Gastrocnemius medialis (tissue), 4 donors: Measurements from ENCODE around the gene DIO3.

Source experiments
- CTCF ChIP-seq, 5 experiments: fragments of 450-650 bp in 3 of 5; fragments of 200-600 bp in 2 of 5; sonication (generic) in 2 of 5; IDR thresholded peaks in 4 of 5; conservative IDR thresholded peaks in 1 of 5; 1 replicate in 4 of 5; 2 replicates in 1 of 5; pipeline ENCODE4 v1.5.1; 2016 to 2019; ENCODE audit warnings: antibody characterized with exemption in 5 of 5, mild to moderate bottlenecking in 3 of 5, moderate library complexity in 3 of 5
- POLR2A ChIP-seq, 2 donors: fragments of 450-650 bp; IDR thresholded peaks; one replicate each; pipeline ENCODE4 v1.6.1; 2017; ENCODE audit warnings: antibody characterized with exemption in 2 of 2, mild to moderate bottlenecking in 2 of 2, moderate library complexity in 2 of 2

DNA sequence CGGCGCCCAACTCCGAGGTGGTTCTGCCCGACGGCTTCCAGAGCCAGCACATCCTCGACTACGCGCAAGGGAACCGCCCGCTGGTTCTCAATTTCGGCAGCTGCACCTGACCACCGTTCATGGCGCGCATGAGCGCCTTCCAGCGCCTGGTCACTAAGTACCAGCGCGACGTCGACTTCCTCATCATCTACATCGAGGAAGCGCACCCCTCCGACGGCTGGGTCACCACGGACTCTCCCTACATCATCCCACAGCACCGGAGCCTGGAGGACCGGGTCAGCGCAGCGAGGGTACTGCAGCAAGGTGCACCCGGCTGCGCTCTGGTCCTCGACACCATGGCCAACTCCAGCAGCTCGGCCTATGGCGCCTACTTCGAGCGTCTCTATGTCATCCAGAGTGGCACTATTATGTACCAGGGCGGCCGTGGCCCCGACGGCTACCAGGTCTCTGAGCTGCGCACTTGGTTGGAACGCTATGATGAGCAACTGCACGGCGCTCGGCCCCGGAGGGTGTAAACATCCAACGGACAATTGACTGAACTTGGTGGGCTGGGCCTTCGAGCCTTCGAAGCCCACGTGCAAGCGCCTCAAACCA lies 699 bp downstream of the DIO3 start:
- TF ChIP-seq CTCF (IDR thresholded peaks at IDR 0.05 in 4 of 5, conservative IDR thresholded peaks at IDR 0.05 in 1 of 5) (no peak), POLR2A (IDR thresholded peaks at IDR 0.05) (no peak)
